Lower leg skin (tissue), 3 donors: ENCODE measurements around the gene MDM2.

Experiments used
- CTCF ChIP-seq, 3 donors: fragments of 450-650 bp; IDR thresholded peaks; one replicate each; pipeline ENCODE4 v1.5.1; 2016; ENCODE audit warnings: antibody characterized with exemption in 3 of 3, mild to moderate bottlenecking in 3 of 3, moderate library complexity in 2 of 3
- POLR2A ChIP-seq, 2 donors: fragments of 450-650 bp; IDR thresholded peaks; one replicate each; pipeline ENCODE4 v1.6.1; 2016 to 2017; ENCODE audit warnings: antibody characterized with exemption in 2 of 2, mild to moderate bottlenecking in 1 of 2, moderate library complexity in 1 of 2

- TF ChIP-seq CTCF (IDR thresholded peaks at IDR 0.05): no peak
- TF ChIP-seq POLR2A (IDR thresholded peaks at IDR 0.05): no peak
Measured at GRCh38 chr12:68790952-68791234, 17.1 kb upstream of the MDM2 start.
